GM18505 (cell line): ENCODE measurements around the gene POLE.

Experiments
- ATAC-seq: cut with Tn5 transposase; IDR thresholded peaks from one replicate; pipeline ENCODE4 v1.9.1; 2021; ENCODE audit not compliant: unreplicated experiment
- POLR2A ChIP-seq: IDR thresholded peaks from 4 replicates; pipeline ENCODE4 v1.6.1; 2011; ENCODE audit warnings: borderline replicate concordance; ENCODE audit not compliant: insufficient read depth, insufficient read length; ENCODE audit errors: extremely low read depth

The POLE gene

GRCh38 chr12:132631666-132632065 is 55.5 kb downstream of the POLE start:
- no peak for ATAC-seq

GRCh38 chr12:132630672-132631071 is 56.5 kb downstream of the POLE start:
- no peak for ATAC-seq
- TF ChIP-seq POLR2A, result no peak

More at GRCh38 chr12:132631666-132632065, 55.5 kb downstream of the POLE start:
- TF ChIP-seq POLR2A, result no peak

- no peak for TF ChIP-seq POLR2A
- ATAC-seq, result no peak
These were observed 57.8 kb downstream of the POLE start for GRCh38 chr12:132629330-132629729.

GRCh38 chr12:132625731-132626430 is 61.3 kb downstream of the POLE start:
- no peak for ATAC-seq
- no peak for TF ChIP-seq POLR2A

GRCh38 chr12:132624910-132625630 is 62.1 kb downstream of the POLE start:
- TF ChIP-seq POLR2A, result no peak
- no peak for ATAC-seq

GRCh38 chr12:132624186-132624855 is 62.8 kb downstream of the POLE start:
- TF ChIP-seq POLR2A, result no peak
- no peak for ATAC-seq

- TF ChIP-seq POLR2A, result no peak
- ATAC-seq, result no peak
These were observed 63.9 kb downstream of the POLE start for GRCh38 chr12:132623072-132623869.

GRCh38 chr12:132622437-132623071 is 64.6 kb downstream of the POLE start:
- no peak for ATAC-seq
- TF ChIP-seq POLR2A, result no peak

- TF ChIP-seq POLR2A, result no peak
- no peak for ATAC-seq
These were observed 65.3 kb downstream of the POLE start for GRCh38 chr12:132621657-132622435.

GRCh38 chr12:132620899-132621656 is 66.1 kb downstream of the POLE start:
- no peak for TF ChIP-seq POLR2A

GRCh38 chr12:132620113-132620898 is 66.8 kb downstream of the POLE start:
- ATAC-seq, result no peak

More at GRCh38 chr12:132620899-132621656, 66.1 kb downstream of the POLE start:
- no peak for ATAC-seq

More at GRCh38 chr12:132620113-132620898, 66.8 kb downstream of the POLE start:
- TF ChIP-seq POLR2A, result no peak
